ENCODE results near the gene SETD7.

Gene SETD7

DNA sequence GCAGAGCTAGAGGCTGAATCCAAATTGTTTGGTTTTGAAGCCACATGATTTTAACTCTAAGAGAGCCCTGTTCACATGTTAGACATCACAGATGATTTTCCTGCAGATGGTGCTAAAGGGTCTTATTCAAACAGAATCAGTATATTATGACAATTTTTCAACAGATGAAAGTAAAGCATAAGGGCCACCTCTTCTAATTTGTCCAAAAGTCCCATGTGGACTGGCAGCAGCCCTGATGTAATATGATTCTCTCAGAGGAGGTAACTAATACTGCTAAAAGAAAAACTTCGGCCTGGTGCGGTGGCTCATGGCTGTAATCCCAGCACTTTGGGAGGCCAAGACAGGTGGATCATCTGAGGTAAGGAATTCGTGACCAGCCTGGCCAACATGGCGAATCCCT lies 26.0 kb upstream of the SETD7 start:
- Histone ChIP-seq H2AFZ (ENCODE audit: low read length) (no peak overlapping the region), H3K4me2 (ENCODE audit: low read depth, low read length) (no peak overlapping the region), H3K4me1 (ENCODE audit: low read length) (no peaks in the 10 kb centered on the region), H3K79me2 (ENCODE audit: low read length) (no peaks in the 10 kb centered on the region), H3K27me3 (replicated peaks; ENCODE audit: insufficient read depth, low read length) (no peaks in the 10 kb centered on the region), H4K20me1 (ENCODE audit: insufficient read depth, low read length) (no peaks in the 10 kb centered on the region), H3F3A (ENCODE audit: insufficient read depth, low read length) (no peaks in the 10 kb centered on the region), H3K4me3 (ENCODE audit: low read length) (no peak overlapping the region), H3K27ac (ENCODE audit: low read length) (no peak overlapping the region), H3K9me3 (replicated peaks; ENCODE audit: insufficient read depth, low read length) (no peaks in the 10 kb centered on the region), H3K9me2 (replicated peaks; ENCODE audit: insufficient read depth, low read length) (no peaks in the 10 kb centered on the region), H3K36me3 (replicated peaks; ENCODE audit: insufficient read depth, low read length) (no peaks in the 10 kb centered on the region), H3K9ac (ENCODE audit: low read length) (no peak overlapping the region)
- no peak for DNase-seq
- TF ChIP-seq, protein P1, sequence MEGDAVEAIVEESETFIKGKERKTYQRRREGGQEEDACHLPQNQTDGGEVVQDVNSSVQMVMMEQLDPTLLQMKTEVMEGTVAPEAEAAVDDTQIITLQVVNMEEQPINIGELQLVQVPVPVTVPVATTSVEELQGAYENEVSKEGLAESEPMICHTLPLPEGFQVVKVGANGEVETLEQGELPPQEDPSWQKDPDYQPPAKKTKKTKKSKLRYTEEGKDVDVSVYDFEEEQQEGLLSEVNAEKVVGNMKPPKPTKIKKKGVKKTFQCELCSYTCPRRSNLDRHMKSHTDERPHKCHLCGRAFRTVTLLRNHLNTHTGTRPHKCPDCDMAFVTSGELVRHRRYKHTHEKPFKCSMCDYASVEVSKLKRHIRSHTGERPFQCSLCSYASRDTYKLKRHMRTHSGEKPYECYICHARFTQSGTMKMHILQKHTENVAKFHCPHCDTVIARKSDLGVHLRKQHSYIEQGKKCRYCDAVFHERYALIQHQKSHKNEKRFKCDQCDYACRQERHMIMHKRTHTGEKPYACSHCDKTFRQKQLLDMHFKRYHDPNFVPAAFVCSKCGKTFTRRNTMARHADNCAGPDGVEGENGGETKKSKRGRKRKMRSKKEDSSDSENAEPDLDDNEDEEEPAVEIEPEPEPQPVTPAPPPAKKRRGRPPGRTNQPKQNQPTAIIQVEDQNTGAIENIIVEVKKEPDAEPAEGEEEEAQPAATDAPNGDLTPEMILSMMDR (IDR thresholded peaks at IDR 0.05; ENCODE audit: low read length), result no peak
- TF ChIP-seq EZH2 (optimal IDR thresholded peaks at IDR 0.05; ENCODE audit: low read depth, low read length), result no peak
- no peak for TF ChIP-seq EZH2phosphoT487 (IDR thresholded peaks at IDR 0.05; ENCODE audit: low read length)

DNA sequence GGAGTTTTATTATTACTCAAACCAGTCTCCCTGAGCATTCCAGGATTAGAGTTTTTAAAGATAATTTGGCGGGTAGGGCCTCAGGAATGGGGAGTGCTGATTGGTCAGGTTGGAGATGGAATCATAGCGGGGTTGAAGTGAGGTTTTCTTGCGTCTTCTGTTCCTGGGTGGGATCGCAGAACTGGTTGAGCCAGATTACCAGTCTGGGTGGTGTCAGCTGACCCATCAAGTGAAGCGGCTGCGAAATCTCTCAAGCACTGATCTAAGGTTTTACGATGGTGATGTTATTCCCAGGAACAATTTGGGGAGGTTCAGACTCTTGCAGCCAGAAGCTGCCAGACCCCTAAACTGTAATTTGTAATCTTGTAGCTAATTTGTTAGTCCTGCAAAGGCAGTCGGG lies 25.1 kb upstream of the SETD7 start:
- no peak overlapping the region for H3K27ac ChIP-seq (ENCODE audit: low read length)
- TF ChIP-seq, protein P1 (IDR thresholded peaks at IDR 0.05; ENCODE audit: low read length), result no peak
- TF ChIP-seq EZH2 (optimal IDR thresholded peaks at IDR 0.05; ENCODE audit: low read depth, low read length), result no peak
- no peak for TF ChIP-seq EZH2phosphoT487 (IDR thresholded peaks at IDR 0.05; ENCODE audit: low read length)
- no peaks in the 10 kb centered on the region for H3K27me3 ChIP-seq (replicated peaks; ENCODE audit: insufficient read depth, low read length)
- no peaks in the 10 kb centered on the region for H3K79me2 ChIP-seq (ENCODE audit: low read length)
- no peak overlapping the region for H2AFZ ChIP-seq (ENCODE audit: low read length)
- H3K9me2 ChIP-seq (replicated peaks; ENCODE audit: insufficient read depth, low read length), result no peaks in the 10 kb centered on the region
- H3K9me3 ChIP-seq (replicated peaks; ENCODE audit: insufficient read depth, low read length), result no peaks in the 10 kb centered on the region
- no peaks in the 10 kb centered on the region for H3K36me3 ChIP-seq (replicated peaks; ENCODE audit: insufficient read depth, low read length)
- H4K20me1 ChIP-seq (ENCODE audit: insufficient read depth, low read length), result no peaks in the 10 kb centered on the region
- H3K4me3 ChIP-seq (ENCODE audit: low read length), result no peak overlapping the region
- no peaks in the 10 kb centered on the region for H3F3A ChIP-seq (ENCODE audit: insufficient read depth, low read length)
- no peaks in the 10 kb centered on the region for H3K4me1 ChIP-seq (ENCODE audit: low read length)
- no peak overlapping the region for H3K4me2 ChIP-seq (ENCODE audit: low read depth, low read length)
- DNase-seq, result no peak
- no peak overlapping the region for H3K9ac ChIP-seq (ENCODE audit: low read length)

DNA sequence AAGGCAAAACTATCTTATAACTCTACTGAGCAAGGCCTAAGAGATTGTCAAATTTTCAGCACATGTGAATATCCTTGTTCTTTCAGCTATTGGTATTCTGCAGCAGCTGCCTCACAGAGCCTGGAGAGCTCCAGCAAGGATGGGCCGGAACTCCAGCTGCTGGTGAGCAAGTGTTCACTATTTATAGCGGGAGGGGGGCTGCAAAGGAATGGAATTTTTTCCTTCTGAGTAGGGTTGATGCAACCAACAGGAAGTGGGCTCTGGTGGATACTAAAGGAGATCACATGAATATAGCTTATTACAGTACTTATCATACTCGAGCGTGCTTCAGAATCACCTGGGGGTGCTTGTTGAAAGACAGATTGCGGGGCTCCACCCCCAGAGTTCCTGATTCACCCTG lies 20.2 kb upstream of the SETD7 start:
- DNase-seq, result no peak
- TF ChIP-seq, protein P1 (IDR thresholded peaks at IDR 0.05; ENCODE audit: low read length), result no peak
- no peak for TF ChIP-seq EZH2 (optimal IDR thresholded peaks at IDR 0.05; ENCODE audit: low read depth, low read length)
- TF ChIP-seq EZH2phosphoT487 (IDR thresholded peaks at IDR 0.05; ENCODE audit: low read length), result no peak
- H3K79me2 ChIP-seq (ENCODE audit: low read length), result no peaks in the 10 kb centered on the region
- no peaks in the 10 kb centered on the region for H4K20me1 ChIP-seq (ENCODE audit: insufficient read depth, low read length)
- no peak overlapping the region for H3K27ac ChIP-seq (ENCODE audit: low read length)
- no peak overlapping the region for H3K4me2 ChIP-seq (ENCODE audit: low read depth, low read length)
- H3K4me3 ChIP-seq (ENCODE audit: low read length), result no peak overlapping the region
- no peak overlapping the region for H2AFZ ChIP-seq (ENCODE audit: low read length)
- H3F3A ChIP-seq (ENCODE audit: insufficient read depth, low read length), result no peaks in the 10 kb centered on the region
- no peaks in the 10 kb centered on the region for H3K27me3 ChIP-seq (replicated peaks; ENCODE audit: insufficient read depth, low read length)
- no peak overlapping the region for H3K9ac ChIP-seq (ENCODE audit: low read length)
- H3K36me3 ChIP-seq (replicated peaks; ENCODE audit: insufficient read depth, low read length), result no peaks in the 10 kb centered on the region
- no peaks in the 10 kb centered on the region for H3K4me1 ChIP-seq (ENCODE audit: low read length)
- H3K9me3 ChIP-seq (replicated peaks; ENCODE audit: insufficient read depth, low read length), result no peaks in the 10 kb centered on the region
- H3K9me2 ChIP-seq (replicated peaks; ENCODE audit: insufficient read depth, low read length), result no peaks in the 10 kb centered on the region

Data from MM.1S (cell line).